ENCODE measurements around the gene SUPT5H. TPM values are rescaled to one million over a fixed set of nuclear protein-coding genes. Genes with fewer than 3 reads are reported as not detected.
A peak's percentile ranks its signal among the peaks of the same experiment; 100 is the strongest.

SUPT5H gene
- total and polyA plus RNA-seq, 2 of the 13 experiments (the other 11 are each of a cell fraction or from before 2014, with no cell fraction given) = 48.2 to 51.7 TPM

GRCh38 chr19:39445196-39446111, at the start of gene SUPT5H (continued):
- no peak for TF ChIP-seq ZBTB40 (IDR thresholded peaks at IDR 0.05)
- TF ChIP-seq ZBTB40 (CRISPR knock-in tag; IDR thresholded peaks at IDR 0.05) = peak; percentile 14; the same call in 1 of the 2 replicates
- no peak for TF ChIP-seq SETDB1 (CRISPR knock-in tag; IDR thresholded peaks at IDR 0.05; ENCODE audit: borderline replicate concordance)
- TF ChIP-seq ZGPAT (CRISPR knock-in tag; IDR thresholded peaks at IDR 0.05) = peak; percentile 92
- 0 out of 2 replicates have a peak, but pooled peaks have one; percentile 52 for TF ChIP-seq DNMT1 (CRISPR knock-in tag; IDR thresholded peaks at IDR 0.05)
- no peak; the same call in 1 of the 2 replicates for TF ChIP-seq BRCA1 (CRISPR knock-in tag; IDR thresholded peaks at IDR 0.05)
- TF ChIP-seq JUN (CRISPR knock-in tag; IDR thresholded peaks at IDR 0.05) = peak; percentile 45; the same call in 1 of the 2 replicates
- peak; percentile 94 for TF ChIP-seq DR1 (CRISPR knock-in tag; IDR thresholded peaks at IDR 0.05)
- TF ChIP-seq FOXK1 (CRISPR knock-in tag; IDR thresholded peaks at IDR 0.05; ENCODE audit: borderline replicate concordance, low read depth) = peak; percentile 61
- 0 out of 2 replicates have a peak, but pooled peaks have one; percentile 23 for TF ChIP-seq SATB2 (CRISPR knock-in tag; IDR thresholded peaks at IDR 0.05)
- TF ChIP-seq MXD1 (CRISPR knock-in tag; IDR thresholded peaks at IDR 0.05) = peak; percentile 88; the same call in 1 of the 2 replicates
- TF ChIP-seq BHLHE40 (IDR thresholded peaks at IDR 0.05; ENCODE audit: low read length) = peak; percentile 83
- TF ChIP-seq ZEB1 (IDR thresholded peaks at IDR 0.05; ENCODE audit: insufficient replicate concordance, low read depth) = no peak
